Erythroblast (primary cell): ENCODE data around the gene SDF2.

ENCODE experiments used
- DNase-seq, 2 experiments: peaks; one replicate each; lab custom pipeline; 2025; lab: John Stamatoyannopoulos, UW
- GATA1 ChIP-seq: IDR thresholded peaks from 2 replicates; pipeline ENCODE4 v1.6.1; 2011; ENCODE audit warnings: low read depth, mild to moderate bottlenecking, control low read depth, low read length, moderate library complexity
- POLR2A ChIP-seq: IDR thresholded peaks from 2 replicates; pipeline ENCODE4 v1.6.1; 2011; ENCODE audit warnings: mild to moderate bottlenecking, low read length

SDF2 gene, protein sequence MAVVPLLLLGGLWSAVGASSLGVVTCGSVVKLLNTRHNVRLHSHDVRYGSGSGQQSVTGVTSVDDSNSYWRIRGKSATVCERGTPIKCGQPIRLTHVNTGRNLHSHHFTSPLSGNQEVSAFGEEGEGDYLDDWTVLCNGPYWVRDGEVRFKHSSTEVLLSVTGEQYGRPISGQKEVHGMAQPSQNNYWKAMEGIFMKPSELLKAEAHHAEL

DNA sequence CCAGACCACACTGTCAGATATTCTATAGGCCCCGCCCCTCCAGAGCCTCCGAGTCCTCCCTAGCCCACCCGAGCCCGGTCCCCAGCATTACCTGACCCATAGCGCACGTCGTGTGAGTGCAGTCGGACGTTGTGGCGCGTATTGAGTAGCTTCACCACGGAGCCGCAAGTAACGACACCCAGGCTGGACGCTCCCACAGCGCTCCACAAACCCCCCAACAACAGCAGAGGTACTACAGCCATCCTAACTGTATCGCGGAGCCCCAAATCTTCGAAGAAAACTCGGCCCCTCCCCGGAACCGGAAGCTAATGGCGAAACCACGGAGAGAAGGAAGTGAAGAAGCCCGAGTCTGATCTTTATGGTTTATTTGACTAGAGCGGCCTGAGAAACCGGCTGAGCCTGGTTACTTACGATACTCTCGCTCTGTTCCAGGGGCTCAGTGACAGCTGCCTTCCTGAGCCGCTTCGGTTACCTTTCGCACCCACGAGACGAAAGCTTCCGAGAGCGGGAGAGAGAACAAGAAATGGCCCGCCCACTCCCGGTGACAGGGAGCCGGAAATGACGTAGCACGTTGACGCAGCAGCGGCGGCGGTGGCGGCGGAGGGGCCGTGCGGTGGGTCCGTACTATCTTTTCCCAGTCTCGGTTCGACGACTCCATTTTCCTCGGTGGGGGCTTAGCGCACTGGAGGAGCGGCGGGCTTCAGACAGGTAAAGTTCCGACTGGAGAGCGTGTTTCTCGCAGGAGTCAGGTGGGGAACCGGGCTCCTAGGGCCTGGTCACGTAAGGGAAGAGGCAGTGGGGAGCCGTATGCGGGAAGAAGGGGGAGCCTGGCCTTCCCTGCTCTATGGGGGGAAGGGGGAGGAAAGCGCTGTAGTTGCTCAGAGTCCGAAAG, at the start of gene SDF2, which contains the start of gene SUPT6H:
Gene SDF2 (minus strand): TSS at position 272 of the 892 bp plus-strand sequence. CDS start 30 bp downstream, at position 242.
Gene SUPT6H (plus strand): TSS at position 571 of the 892 bp plus-strand sequence. CDS start 11,197 bp downstream, outside the sequence.
- TF ChIP-seq POLR2A (peak; percentile 91), GATA1 (no peak)
- DNase-seq = peak; percentile 95 to 97

DNA sequence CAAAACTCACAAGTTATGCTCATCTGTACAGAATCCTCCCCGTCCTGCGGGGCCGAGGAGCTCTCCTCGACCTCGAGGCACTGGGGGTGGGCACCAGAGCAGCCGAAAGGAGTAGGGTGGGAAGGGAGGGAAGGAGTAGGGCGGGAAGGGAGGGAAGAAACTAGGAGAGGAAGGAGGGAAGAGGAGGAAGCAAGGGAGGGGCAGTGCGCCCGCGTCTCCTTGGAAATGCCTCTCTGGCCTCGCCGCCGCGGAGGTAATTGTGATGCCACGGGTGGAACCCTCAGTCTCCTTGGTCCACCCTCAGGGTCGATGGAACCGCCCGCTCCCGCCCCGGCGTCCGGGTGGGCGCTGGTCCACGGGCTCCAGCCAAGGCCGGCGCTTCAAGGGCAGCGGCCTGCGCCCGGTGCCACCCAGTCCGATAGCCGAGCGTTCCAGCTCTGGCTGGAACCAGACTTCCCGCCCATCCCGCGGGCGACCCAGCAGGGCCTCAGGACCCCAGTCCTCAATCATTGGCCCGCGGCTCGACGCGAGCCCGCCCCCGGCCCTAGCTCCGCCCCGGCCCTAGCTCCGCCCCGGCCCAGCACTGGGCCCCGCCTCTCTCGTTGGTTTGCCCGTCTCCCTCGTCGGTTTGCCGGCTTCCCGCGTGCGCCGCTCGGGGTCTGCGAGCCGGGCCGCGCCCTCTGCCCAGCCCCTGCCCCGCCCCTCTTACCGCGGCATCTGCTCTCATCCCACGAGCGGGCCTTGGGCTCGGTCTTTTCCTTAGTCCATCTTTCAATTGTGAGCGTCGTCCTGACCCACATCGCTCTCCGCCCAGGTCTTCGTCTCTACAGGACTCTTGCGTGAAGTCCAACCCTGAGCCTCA, 49.4 kb upstream of the SDF2 start:
- TF ChIP-seq GATA1 = no peak
- TF ChIP-seq POLR2A = peak; percentile 70
- DNase-seq = peak; percentile 90

DNA sequence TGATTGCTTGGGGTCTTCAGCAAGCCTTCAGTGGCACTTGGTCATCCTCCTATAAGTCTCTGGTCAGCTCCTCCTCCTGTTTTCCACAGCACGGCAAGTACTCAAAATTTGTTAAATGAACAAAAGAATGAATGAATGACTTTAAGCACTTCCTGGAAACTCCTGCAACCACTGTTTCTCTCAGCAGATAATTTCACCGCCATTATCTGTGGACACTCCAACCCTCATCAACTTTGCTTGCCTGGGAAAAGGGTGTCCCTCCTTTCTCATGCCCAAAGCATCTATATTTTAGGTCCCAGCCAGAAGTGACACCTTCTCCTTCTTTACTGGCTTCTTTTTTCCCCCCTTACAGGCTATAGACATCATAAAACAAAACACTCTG, 45.6 kb upstream of the SDF2 start:
- no peak for DNase-seq
- TF ChIP-seq POLR2A (no peak), GATA1 (no peak)

DNA sequence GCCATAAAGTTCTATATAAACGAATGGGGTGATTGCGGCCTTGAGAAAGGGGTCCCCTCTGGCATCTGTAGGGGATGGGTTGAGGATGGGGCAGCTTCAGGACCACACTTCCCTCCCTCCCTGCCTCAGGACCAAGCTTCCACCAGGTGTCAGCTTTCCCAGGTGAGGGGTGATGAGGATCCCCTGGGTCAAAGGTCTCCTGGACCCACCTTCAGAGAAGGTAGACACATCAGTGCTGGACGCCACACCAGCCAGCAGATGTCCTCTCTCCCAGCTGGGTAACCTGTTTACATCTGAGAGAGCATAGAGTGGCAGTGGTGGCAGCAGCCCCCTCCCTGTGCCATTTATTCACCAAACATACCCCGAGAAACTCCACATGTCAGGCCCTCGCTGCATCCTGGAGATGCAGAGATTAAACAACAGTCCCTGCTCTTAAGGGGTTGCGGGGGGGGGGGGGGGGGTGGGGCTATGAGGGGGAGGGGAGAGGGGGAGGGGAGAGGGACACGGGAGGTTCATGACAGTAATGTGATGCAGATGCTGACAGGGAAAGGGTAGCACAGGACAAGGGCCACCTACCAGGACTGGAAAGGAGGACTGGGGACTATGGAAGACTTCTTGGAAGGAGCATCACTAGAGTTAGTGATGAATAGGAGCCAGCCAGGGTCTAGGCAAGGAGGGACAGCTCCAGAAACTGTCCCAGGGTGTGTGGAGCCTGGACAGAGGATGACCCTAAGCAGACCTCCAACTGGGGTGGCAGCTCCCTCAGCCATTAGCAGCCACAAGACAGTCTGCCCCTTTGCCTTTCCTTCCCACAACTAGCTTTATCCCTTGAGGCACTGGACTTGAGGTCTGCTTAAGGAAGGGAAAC, 45.0 kb upstream of the SDF2 start:
- DNase-seq = no peak
- TF ChIP-seq GATA1 (no peak), POLR2A (no peak)

DNA sequence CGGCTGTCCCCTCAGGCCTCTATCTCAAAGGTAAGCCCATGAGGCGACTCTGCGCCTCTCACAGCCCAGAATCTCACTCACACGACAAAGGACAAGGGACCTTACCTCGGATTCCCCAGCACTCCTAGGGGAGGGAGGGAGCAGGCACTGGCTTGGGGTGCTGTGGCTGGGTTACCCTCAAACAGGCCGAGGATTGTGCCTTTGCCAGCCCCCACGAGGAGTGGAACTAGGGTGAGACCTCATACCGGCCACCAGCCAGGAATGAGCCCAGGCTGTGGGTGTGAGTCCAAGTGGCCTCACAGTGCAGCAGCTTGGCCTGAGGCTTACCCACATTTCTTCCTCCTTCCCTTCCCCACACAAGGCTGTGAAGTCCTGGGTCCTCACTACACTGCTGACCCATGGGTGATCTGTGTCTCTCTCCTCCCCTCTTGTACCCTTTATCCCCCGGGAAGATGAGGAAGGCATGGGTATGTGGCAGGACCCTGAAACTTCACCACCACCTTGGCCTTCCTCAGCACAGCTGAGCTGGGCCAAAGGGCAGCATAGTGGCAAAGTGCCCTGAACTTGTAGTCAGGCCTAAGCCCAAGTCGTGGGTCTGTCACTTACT, 44.1 kb upstream of the SDF2 start:
- DNase-seq = no peak
- TF ChIP-seq POLR2A (no peak), GATA1 (no peak)

DNA sequence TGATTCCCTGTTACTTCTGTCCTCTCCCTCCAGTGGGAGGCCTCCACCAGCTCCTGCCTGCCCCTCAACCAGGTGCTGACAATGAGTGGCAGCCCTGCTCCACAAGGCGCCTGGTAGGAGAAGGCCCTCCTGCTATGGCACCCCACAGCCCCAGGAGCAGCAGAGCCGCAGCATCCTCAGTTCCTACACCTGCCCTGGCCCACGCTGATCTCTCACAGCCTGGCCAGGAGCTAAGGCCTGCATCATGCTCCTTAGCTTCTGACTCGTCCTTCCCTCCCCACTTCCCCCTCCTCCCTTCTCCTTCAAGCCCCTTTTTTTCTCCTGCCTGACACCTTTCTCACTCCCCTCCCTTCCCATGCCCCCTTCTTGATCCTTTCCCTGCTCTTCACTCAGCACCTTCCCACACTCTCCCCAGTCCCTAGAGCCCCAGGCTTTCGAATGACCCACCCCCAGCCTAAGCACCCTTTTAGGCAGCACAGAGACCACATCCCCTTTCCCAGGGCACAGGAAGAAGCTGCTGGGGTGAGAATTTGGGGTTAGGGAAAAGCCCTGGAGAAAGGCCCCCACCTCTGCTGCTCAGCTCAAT, 43.5 kb upstream of the SDF2 start:
- TF ChIP-seq POLR2A = no peak
- TF ChIP-seq GATA1 = no peak

DNA sequence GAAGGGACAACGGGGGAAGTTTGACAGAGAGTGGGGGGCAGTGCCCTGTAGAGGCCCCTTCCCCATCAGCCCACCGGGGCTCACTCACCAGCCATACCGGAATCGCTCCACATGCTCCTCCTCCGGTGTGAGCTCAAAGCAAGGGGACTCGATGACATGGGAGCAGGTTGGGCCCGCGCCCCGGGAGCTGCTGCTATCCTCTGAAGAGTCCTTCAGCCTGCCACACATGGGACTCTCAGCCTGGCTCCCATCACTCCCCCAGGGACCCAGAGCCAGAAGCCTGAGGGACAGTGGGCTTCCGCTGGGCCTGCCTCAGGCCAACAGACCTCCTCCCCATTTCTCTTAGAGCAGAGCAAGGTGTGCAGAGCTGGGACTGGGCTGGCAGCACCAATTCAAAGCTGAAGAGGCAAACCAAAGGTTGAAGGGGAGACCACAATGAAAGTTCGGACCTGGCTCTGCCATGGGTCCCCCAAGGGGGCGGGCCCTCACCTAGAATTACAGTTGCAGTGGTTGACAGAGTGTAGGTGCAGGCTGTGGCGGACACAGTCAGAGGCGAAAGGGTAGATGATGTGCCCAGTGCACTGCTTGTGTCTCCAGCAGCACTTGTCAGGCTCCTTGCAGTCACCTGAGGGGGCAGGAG, 42.6 kb upstream of the SDF2 start:
- TF ChIP-seq GATA1 (no peak), POLR2A (no peak)
- no peak for DNase-seq

More for the DNA sequence above, 43.5 kb upstream of the SDF2 start:
- DNase-seq = no peak

DNA sequence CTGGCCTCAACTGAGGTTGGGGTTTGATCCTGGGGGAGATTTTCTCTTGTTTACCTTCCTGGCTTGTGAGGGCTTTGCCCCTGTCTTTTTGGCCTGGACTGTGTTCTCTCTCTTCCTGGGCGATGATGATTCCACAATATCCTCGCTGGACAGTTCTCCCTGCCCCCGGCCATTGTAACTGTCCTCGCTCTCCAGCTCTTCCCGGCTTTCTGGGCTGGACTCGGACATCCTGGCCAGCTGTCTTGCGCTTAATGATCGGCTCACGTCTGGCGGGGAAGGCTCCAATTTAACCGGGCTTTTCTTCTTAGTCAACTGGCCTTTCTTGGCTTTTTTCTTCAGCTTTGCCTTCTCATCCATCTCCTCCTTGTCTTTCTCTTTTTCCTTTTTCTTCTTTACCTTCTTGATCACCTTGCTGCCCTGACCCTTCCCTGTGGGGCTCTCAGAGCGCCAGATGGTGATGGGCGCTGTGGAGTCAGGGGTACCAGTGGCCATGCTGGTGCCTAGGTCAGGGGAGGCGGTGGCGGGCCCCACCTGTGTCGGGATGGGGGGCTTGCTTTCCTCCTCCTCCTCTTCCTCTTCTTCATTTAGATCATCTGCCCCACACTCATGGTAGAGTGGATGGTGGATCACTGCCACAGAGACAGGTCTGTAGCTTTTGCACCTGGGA, 42.0 kb upstream of the SDF2 start:
- DNase-seq = no peak

DNA sequence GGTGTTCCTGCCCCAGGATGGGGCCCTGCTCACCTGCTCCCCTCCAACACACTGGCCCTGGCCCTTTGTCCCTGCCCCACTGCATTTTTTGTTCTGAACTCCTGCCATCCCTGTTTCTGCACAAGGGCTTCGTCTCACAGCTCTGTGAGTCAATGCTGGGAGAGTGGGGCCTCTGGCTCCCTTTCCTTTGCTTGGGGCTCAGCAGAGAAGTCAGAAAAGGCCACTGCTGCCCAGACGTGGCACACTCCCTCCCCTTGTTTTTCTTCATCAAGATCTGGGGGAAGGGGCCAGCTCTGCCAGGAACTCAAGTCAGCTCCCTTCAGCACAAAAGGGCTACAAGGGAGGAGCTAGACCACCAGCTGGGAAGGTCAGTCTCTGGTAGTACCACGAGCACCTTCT, 41.0 kb upstream of the SDF2 start:
- TF ChIP-seq POLR2A = no peak
- no peak for TF ChIP-seq GATA1

More for the DNA sequence above, 42.0 kb upstream of the SDF2 start:
- TF ChIP-seq GATA1 (no peak), POLR2A (no peak)

DNA sequence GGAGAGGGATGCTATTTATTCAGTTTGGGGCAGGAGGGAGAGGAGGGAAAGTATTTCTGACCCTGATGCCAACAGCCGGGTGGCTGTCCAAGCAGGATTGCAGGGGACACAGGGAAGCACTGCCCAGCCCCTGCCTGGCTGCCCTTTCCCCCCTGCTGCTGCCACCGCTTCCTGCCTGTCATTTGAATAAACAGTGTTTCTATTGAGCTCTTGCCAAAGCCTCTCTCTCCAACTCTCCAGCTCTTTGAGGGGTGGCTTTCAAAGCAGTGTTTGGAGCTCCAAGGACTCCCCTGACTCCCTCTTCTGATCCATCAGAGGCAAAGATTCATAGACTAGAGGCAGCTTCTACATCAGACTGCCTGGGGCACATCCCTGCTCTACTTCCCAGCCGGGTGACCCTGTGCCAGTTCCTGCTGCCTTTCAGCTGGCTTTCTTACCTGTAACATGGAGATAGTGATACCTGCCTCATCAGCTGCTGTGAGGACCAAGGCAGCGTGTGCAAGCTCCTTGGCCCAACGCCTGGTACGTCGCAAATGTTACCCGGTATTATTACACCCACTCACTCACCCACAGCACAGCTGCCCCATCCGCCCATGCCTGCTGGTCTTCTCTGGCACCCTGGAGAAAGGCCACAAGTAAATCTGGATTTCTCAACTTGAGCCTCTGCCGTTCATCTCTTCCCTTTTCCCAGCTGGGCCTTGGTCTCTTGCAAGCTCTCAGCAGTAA, 40.5 kb upstream of the SDF2 start:
- TF ChIP-seq POLR2A = no peak
- no peak for DNase-seq

More for the DNA sequence above, 41.0 kb upstream of the SDF2 start:
- no peak for DNase-seq
